Progenitor cell of endocrine pancreas (in vitro differentiated cells): ENCODE data around the gene MEOX2. TPM values are rescaled to one million over a fixed set of nuclear protein-coding genes. Genes with fewer than 3 reads are reported as not detected.

ENCODE experiments used
- DNase-seq: peaks from one replicate; pipeline ENCODE4 v3.0.0; 2021; ENCODE audit warnings: low spot score; ENCODE audit not compliant: unreplicated experiment
- H3K27ac Mint-ChIP-seq: 2 replicates; pipeline ENCODE4 v1.8.0; 2021; ENCODE audit warnings: mild to moderate bottlenecking, moderate library complexity, mixed read lengths
- H3K27me3 Mint-ChIP-seq: 2 replicates; pipeline ENCODE4 v1.8.0; 2021; ENCODE audit warnings: mixed read lengths
- H3K36me3 Mint-ChIP-seq: 2 replicates; pipeline ENCODE4 v1.8.0; 2022; ENCODE audit warnings: mixed read lengths; ENCODE audit not compliant: insufficient read depth
- H3K4me1 Mint-ChIP-seq: 2 replicates; pipeline ENCODE4 v1.8.0; 2021; ENCODE audit warnings: low read depth, mixed read lengths
- H3K4me3 Mint-ChIP-seq: 2 replicates; pipeline ENCODE4 v1.8.0; 2021; ENCODE audit warnings: low read depth, mild to moderate bottlenecking, moderate library complexity, mixed read lengths
- H3K9me3 Mint-ChIP-seq: 2 replicates; pipeline ENCODE4 v1.8.0; 2021; ENCODE audit warnings: low read depth, mixed read lengths
- CTCF ChIP-seq: fragments of 200-600 bp; sonication (generic); IDR thresholded peaks from one replicate; pipeline ENCODE4 v1.5.0; 2021; ENCODE audit warnings: antibody characterized with exemption, mild to moderate bottlenecking; ENCODE audit not compliant: unreplicated experiment
- total RNA-seq: library from RNA; stranded (reverse); gene quantifications from 2 replicates; pipeline ENCODE4 v1.2.1, GENCODE V29; 2021

Gene MEOX2
- total RNA-seq, 1 donor from 2014 or later: not detected

GRCh38 chr7:15658247-15658646, 28.2 kb downstream of the MEOX2 start:
- no peaks in the 10 kb centered on the region for H3K36me3 Mint-ChIP-seq
- no peaks in the 10 kb centered on the region for H3K4me1 Mint-ChIP-seq

GRCh38 chr7:15652776-15653290, 33.6 kb downstream of the MEOX2 start:
- Mint-ChIP-seq H3K9me3 (peaks cover 7% of the 10 kb centered on the region), H3K27ac (no peak overlapping the region), H3K4me3 (no peak overlapping the region), H3K36me3 (no peaks in the 10 kb centered on the region), H3K4me1 (peaks cover 8% of the 10 kb centered on the region), H3K27me3 (no peaks in the 10 kb centered on the region)
- no peak for TF ChIP-seq CTCF
- DNase-seq: no peak

More at GRCh38 chr7:15658247-15658646, 28.2 kb downstream of the MEOX2 start:
- no peak overlapping the region for H3K4me3 Mint-ChIP-seq
- no peak for TF ChIP-seq CTCF
- H3K27me3 Mint-ChIP-seq: no peaks in the 10 kb centered on the region
- no peak overlapping the region for H3K27ac Mint-ChIP-seq
- peaks cover 4% of the 10 kb centered on the region for H3K9me3 Mint-ChIP-seq
- DNase-seq: no peak

- no peak for TF ChIP-seq CTCF
- Mint-ChIP-seq H3K4me3 (no peak overlapping the region), H3K9me3 (peaks cover 7% of the 10 kb centered on the region), H3K27me3 (no peaks in the 10 kb centered on the region), H3K36me3 (no peaks in the 10 kb centered on the region), H3K4me1 (peaks cover 8% of the 10 kb centered on the region), H3K27ac (no peak overlapping the region)
- DNase-seq: no peak
These were observed 34.8 kb downstream of the MEOX2 start for GRCh38 chr7:15651693-15652092.

DNA sequence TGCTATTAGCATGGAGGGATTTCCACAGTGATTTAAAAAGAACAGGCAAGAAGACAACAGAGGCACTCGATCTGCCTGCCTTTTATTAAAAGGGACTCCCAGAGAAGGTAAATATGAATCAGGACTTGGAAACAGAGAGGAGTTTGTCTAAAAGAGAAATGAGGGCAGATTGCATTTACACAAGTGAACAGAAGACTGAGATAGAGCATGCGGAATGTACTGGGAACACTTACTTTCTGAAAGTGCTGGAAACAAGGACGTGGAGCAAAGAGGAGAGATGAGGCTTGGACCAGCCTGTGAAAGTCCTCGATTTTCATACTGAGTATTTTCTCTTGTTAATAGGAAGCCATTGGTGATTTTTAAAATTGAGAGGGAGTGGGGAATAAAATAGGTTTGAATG, 35.7 kb downstream of the MEOX2 start:
- DNase-seq: no peak
- Mint-ChIP-seq H3K27me3 (no peaks in the 10 kb centered on the region), H3K9me3 (peaks cover 3% of the 10 kb centered on the region), H3K4me3 (no peak overlapping the region), H3K36me3 (no peaks in the 10 kb centered on the region), H3K27ac (peak overlapping the region; percentile 7), H3K4me1 (peaks cover 11% of the 10 kb centered on the region)
- no peak for TF ChIP-seq CTCF

DNA sequence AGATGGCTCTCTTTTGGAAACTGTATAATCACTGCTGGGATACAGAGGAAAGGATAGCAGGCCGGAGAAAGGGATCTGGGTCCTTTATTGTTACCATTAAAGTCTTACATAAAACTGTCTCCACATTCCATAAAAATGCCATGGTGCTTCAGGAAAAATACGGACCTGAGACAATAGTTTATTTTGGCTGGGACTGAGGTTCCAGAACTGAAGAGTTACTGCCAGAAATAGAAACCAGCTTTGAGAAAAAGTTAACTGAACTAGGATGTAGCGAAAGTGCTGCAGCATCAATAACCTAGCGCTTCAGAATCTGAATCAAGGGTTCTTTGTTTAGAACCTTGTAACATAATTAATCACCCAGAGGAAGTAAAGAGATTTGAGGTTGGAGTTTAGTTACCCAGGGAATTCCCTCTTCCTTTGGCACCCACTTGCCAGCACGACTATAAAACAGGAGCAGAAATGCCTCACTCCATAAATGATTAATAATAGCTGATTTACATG, 38.0 kb downstream of the MEOX2 start:
- Mint-ChIP-seq H3K4me3 (no peak overlapping the region), H3K9me3 (peaks cover 3% of the 10 kb centered on the region), H3K27ac (no peak overlapping the region), H3K27me3 (no peaks in the 10 kb centered on the region), H3K36me3 (no peaks in the 10 kb centered on the region), H3K4me1 (peaks cover 18% of the 10 kb centered on the region)
- TF ChIP-seq CTCF: no peak
- no peak for DNase-seq
